Measurements from ENCODE around the gene PINLYP. TPM values are rescaled to one million over a fixed set of nuclear protein-coding genes. Genes with fewer than 3 reads are reported as not detected.

Gene PINLYP
- total RNA-seq, 1 donor = 5.4 TPM

DNA sequence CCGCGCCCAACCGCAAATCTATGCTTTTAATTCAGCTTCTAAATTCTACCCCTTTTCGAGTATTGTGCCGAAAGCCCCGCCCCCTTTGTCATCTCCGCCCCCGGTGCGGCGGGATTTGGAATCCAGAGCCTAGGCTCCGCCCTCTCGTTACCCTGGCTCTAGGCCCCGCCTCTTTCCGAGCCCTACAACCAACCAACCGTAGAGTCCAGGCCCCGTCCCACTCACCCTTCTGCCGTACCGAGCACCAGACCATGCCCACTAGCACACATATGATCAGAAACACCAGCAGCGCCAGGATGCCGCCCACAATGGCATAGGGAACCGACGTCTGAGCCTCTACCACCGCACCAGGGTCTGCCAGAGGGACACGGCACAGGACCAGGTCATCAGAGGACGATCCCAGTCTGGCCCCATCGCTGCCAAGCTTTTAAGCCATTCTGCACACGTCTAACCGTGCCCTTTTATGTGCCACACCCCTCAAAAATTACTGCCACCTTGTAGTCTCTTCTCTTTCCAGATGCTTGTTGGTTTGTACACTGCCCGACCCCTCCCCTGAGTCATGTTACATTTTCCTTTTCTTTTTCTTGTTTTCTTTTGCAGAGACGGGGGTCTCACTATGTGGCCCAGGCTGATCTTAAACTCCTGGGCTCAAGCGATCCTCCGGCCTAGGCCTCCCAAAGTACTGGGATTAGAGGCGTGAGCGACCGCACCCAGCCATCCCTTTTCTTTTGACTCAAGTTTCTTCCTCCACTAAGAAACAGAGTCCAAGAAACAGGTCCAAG is 48.5 kb downstream of the PINLYP start:
- no peak for DNase-seq (ENCODE audit: low read depth in 2 of 3, low spot score in 2 of 3)

DNA sequence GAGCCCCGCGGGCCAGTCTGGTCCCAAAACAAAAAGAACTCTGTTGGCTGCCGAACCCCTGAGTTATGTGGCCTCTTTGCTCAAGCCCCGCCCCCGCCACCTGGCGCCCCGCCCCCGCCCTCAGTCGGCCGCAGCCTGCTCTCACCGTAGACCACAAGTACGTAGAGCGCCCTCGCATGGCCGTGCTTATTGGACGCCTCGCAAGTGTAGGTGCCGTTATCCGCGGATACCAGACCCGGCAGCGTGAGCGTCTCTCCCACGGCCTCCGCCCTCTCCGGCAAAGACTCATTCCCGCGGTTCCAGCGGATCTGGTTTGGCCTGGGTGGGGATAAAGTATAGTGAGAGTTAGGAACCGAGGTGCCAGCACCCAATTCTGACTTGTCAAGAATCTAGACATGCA is 49.3 kb downstream of the PINLYP start:
- DNase-seq (ENCODE audit: low read depth in 2 of 3, low spot score in 2 of 3) = peak; percentile 65 to 91 (median 88)

DNA sequence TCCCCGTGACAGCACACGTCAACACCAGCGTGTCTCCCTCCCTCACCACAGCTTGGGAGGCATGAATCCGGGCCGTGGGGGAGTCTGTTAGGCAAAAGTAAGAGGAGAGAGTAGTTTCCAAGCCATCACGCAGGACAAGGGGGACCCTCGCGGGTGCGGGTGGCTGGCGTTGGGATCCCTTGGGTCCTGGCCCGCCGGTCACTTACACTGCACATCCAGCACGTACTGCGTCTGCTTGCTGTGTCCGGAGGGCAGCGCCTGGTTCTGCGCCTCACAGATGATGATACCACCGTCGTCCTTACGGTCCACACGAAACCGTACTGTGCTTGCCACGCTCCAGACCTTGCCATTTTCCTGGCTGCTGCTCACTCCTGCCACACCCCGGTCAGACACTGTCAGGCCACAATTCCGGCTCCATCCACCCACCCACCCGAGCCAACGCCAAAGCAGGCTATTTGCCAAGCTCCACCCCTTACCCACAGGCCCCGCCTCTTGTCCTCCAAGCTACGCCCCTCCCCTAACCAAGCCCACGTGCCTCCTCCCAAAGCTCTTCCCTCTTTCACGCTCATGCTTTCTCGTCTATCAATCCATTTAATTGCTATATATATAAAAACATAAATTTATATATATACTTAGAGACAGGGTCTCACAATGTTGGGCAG is 50.4 kb downstream of the PINLYP start:
- peak in 2 of 3 donors; percentile 52 to 66 for DNase-seq (ENCODE audit: low read depth in 2 of 3, low spot score in 2 of 3)

DNA sequence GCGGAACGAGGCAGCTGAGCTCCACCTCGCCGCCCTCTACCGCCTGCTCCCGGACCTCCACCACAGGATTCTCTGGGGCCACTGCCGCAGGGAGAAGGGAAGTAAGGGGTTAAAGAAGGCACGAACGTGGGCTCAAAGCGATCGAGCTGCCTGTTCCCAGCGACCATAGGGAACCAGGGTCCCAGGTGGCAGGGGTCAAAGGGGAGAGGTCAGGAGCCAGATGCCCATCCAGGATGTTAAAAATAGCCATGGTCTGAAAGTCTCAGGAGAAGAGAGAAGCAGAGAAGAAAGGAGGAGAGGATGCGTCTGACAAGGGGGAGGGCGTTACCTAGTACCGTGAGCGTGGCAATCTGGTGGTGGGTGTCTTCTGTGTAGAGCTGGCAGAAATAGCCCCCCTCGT is 51.2 kb downstream of the PINLYP start:
- no peak for DNase-seq (ENCODE audit: low read depth in 2 of 3, low spot score in 2 of 3)

DNA sequence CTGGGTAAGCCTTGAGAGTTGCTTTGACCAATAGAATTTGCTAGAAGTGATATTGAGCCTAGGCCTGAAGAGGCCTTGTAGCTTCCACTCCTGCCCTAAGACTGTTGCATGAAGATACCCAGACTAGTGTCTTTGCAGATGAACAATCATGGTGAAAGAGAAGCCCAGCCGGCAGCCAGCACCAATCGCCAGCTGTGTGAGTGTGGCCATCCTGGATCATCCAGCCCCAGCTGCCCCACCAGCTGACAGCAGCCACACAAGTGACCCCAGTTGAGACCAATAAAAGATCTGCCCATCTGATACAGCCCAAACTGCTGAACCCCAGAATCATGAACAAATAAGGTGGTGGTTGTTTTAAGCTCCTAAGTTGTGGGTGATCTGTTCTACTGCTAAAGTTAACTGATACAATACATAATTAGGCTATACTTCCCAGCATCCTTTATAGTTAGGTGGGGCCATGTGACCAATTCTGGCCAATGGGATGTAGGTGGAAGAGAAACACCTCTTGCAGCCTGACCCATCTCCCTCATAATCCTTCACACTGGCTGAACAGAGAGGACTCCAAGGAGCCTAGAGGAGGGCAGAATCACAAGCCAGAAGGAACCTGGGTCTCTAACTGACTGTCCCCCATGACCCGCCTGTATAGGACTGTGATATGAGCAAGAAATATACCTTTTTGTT is 53.2 kb downstream of the PINLYP start:
- DNase-seq (ENCODE audit: low read depth in 2 of 3, low spot score in 2 of 3) = no peak

DNA sequence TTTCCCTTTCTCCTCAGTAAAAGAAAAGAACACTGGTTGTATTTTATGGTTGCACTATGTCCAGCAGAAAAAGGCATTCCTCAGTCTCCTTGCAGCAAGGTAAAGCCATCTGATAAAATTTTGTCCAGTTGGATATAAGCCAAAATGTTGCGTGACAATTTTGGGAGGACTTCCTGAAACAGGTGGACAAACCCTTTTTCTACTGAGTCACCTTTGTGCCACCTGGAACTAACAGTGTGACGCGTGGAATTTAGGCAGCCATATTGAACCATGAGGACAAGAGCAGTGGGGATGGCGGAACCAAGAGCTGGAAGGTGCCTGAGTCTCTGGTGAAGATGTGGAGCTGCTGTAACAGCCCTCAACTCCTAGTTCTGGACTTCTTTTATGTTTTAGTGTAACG is 55.9 kb downstream of the PINLYP start:
- DNase-seq (ENCODE audit: low read depth in 2 of 3, low spot score in 2 of 3) = no peak

Other genes with a start within 250 kb of the PINLYP start
- 5.4 TPM for gene CD177, start 222.1 kb upstream of the PINLYP start, total RNA-seq
- not detected for gene TEX101, start 160.9 kb upstream of the PINLYP start, total RNA-seq
- 1.1 TPM for gene LYPD3, start 110.2 kb upstream of the PINLYP start, total RNA-seq
- 22.9 TPM for gene PHLDB3, start 71.1 kb upstream of the PINLYP start, total RNA-seq
- gene ETHE1, start 48.6 kb upstream of the PINLYP start, total RNA-seq = 112 TPM
- 0.81 TPM for gene ZNF575, start 42.6 kb upstream of the PINLYP start, total RNA-seq
- 43.4 TPM for gene XRCC1, start 274 bp upstream of the PINLYP start, total RNA-seq
- gene IRGQ, start 20.3 kb downstream of the PINLYP start, total RNA-seq = 25.9 TPM
- 18.0 TPM for gene ZNF576, start 20.8 kb downstream of the PINLYP start, total RNA-seq
- gene SRRM5, start 36.3 kb downstream of the PINLYP start, total RNA-seq = under 0.01 TPM
- gene ZNF428, start 43.8 kb downstream of the PINLYP start, total RNA-seq = 23.7 TPM
- gene CADM4, start 64.0 kb downstream of the PINLYP start, total RNA-seq = 0.27 TPM
- 29.6 TPM for gene PLAUR, start 94.4 kb downstream of the PINLYP start, total RNA-seq
- gene IRGC, start 140.3 kb downstream of the PINLYP start, total RNA-seq = not detected
- gene SMG9, start 179.2 kb downstream of the PINLYP start, total RNA-seq = 14.8 TPM
- 136 TPM for gene KCNN4, start 205.2 kb downstream of the PINLYP start, total RNA-seq
- 3.5 TPM for gene LYPD5, start 226.6 kb downstream of the PINLYP start, total RNA-seq

All from hematopoietic multipotent progenitor cell (in vitro differentiated cells).